ACC112 (cell line): ENCODE results near the gene PRTFDC1.
A peak's percentile ranks its signal among the peaks of the same experiment; 100 is the strongest.

Experiments used
- H2AFZ ChIP-seq: fragments of 200-600 bp; sonication (generic); one replicate; pipeline ENCODE4 v1.6.0; 2017; ENCODE audit warnings: antibody characterized with exemption, low read length; ENCODE audit not compliant: unreplicated experiment
- H3K27ac ChIP-seq: fragments of 200-600 bp; sonication (generic); 2 replicates; pipeline ENCODE4 v1.5.1; 2014; ENCODE audit warnings: low read depth, mild to moderate bottlenecking, antibody characterized with exemption, low read length, moderate library complexity
- H3K27me3 ChIP-seq: fragments of 200-600 bp; sonication (generic); 2 replicates; pipeline ENCODE4 v1.6.1; 2014; ENCODE audit warnings: mild to moderate bottlenecking, antibody characterized with exemption, low read length, moderate library complexity, mixed read lengths; ENCODE audit not compliant: insufficient read depth
- H3K36me3 ChIP-seq: fragments of 200-600 bp; sonication (generic); 2 replicates; pipeline ENCODE4 v1.6.1; 2016; ENCODE audit warnings: mild to moderate bottlenecking, antibody characterized with exemption, low read length, moderate library complexity, mixed read lengths; ENCODE audit not compliant: insufficient read depth
- H3K4me1 ChIP-seq: fragments of 200-600 bp; sonication (generic); one replicate; pipeline ENCODE4 v1.6.1; 2016; ENCODE audit warnings: low read length, mixed read lengths; ENCODE audit not compliant: insufficient read depth, unreplicated experiment, control insufficient read depth
- H3K4me3 ChIP-seq: fragments of 200-600 bp; sonication (generic); 2 replicates; pipeline ENCODE4 v1.5.1; 2014; ENCODE audit warnings: mild to moderate bottlenecking, low read depth, low read length
- H3K79me2 ChIP-seq: fragments of 200-600 bp; sonication (generic); one replicate; pipeline ENCODE4 v1.6.0; 2016; ENCODE audit warnings: low read length; ENCODE audit not compliant: control insufficient read depth, unreplicated experiment, insufficient read depth

PRTFDC1 gene

GRCh38 chr10:24952143-24952706, at the start of gene PRTFDC1:
Gene PRTFDC1, minus strand, starts transcription at chr10:24952606. Its CDS starts 31 bp downstream, at chr10:24952575.
- H2AFZ ChIP-seq = peak within 1 kb of the TSS; percentile 36
- H3K4me1 ChIP-seq = peaks cover 34% of the 10 kb centered on the region

GRCh38 chr10:24998044-24998443, 45.6 kb upstream of the PRTFDC1 start:
- Histone ChIP-seq H3K27me3 (no peaks in the 10 kb centered on the region), H3K4me1 (no peaks in the 10 kb centered on the region), H3K4me3 (no peak overlapping the region), H3K27ac (no peak overlapping the region), H2AFZ (no peak overlapping the region), H3K36me3 (no peaks in the 10 kb centered on the region), H3K79me2 (no peaks in the 10 kb centered on the region)

More at GRCh38 chr10:24952143-24952706, at the start of gene PRTFDC1:
- no peaks in the 10 kb centered on the region for H3K36me3 ChIP-seq
- H3K27ac ChIP-seq = peak within 1 kb of the TSS; percentile 67
- peak within 1 kb of the TSS; percentile 78 for H3K4me3 ChIP-seq
- H3K27me3 ChIP-seq = no peaks in the 10 kb centered on the region
- H3K79me2 ChIP-seq = peaks cover 25% of the 10 kb centered on the region

- Histone ChIP-seq H3K79me2 (no peaks in the 10 kb centered on the region), H3K4me3 (no peak overlapping the region), H3K27me3 (no peaks in the 10 kb centered on the region), H3K36me3 (no peaks in the 10 kb centered on the region), H2AFZ (no peak overlapping the region), H3K27ac (no peak overlapping the region), H3K4me1 (no peaks in the 10 kb centered on the region)
These were observed 42.7 kb upstream of the PRTFDC1 start for GRCh38 chr10:24995072-24995471.

- no peak overlapping the region for H3K27ac ChIP-seq
- H3K27me3 ChIP-seq = no peaks in the 10 kb centered on the region
- H3K4me1 ChIP-seq = no peaks in the 10 kb centered on the region
- H2AFZ ChIP-seq = no peak overlapping the region
- H3K79me2 ChIP-seq = no peaks in the 10 kb centered on the region
- H3K4me3 ChIP-seq = no peak overlapping the region
- H3K36me3 ChIP-seq = no peaks in the 10 kb centered on the region
These were observed 41.0 kb upstream of the PRTFDC1 start for GRCh38 chr10:24993237-24993958.

- Histone ChIP-seq H3K79me2 (no peaks in the 10 kb centered on the region), H3K36me3 (no peaks in the 10 kb centered on the region), H3K4me3 (no peak overlapping the region), H3K27ac (no peak overlapping the region), H3K27me3 (no peaks in the 10 kb centered on the region), H2AFZ (no peak overlapping the region), H3K4me1 (no peaks in the 10 kb centered on the region)
These were observed 40.2 kb upstream of the PRTFDC1 start for GRCh38 chr10:24992512-24993133.

GRCh38 chr10:24991298-24991697, 38.9 kb upstream of the PRTFDC1 start:
- Histone ChIP-seq H3K27ac (no peak overlapping the region), H3K36me3 (no peaks in the 10 kb centered on the region), H3K4me1 (no peaks in the 10 kb centered on the region), H2AFZ (no peak overlapping the region), H3K27me3 (no peaks in the 10 kb centered on the region), H3K4me3 (no peak overlapping the region), H3K79me2 (no peaks in the 10 kb centered on the region)

GRCh38 chr10:24989867-24990266, 37.5 kb upstream of the PRTFDC1 start:
- H3K27ac ChIP-seq = no peak overlapping the region
- no peaks in the 10 kb centered on the region for H3K79me2 ChIP-seq
- H3K27me3 ChIP-seq = no peaks in the 10 kb centered on the region
- peaks cover 10% of the 10 kb centered on the region for H3K4me1 ChIP-seq
- no peak overlapping the region for H3K4me3 ChIP-seq
- no peaks in the 10 kb centered on the region for H3K36me3 ChIP-seq
- no peak overlapping the region for H2AFZ ChIP-seq

- Histone ChIP-seq H3K79me2 (no peaks in the 10 kb centered on the region), H3K27ac (no peak overlapping the region), H3K27me3 (no peaks in the 10 kb centered on the region), H3K36me3 (no peaks in the 10 kb centered on the region), H3K4me3 (no peak overlapping the region), H3K4me1 (peaks cover 14% of the 10 kb centered on the region), H2AFZ (no peak overlapping the region)
These were observed 36.6 kb upstream of the PRTFDC1 start for GRCh38 chr10:24988831-24989640.

- Histone ChIP-seq H3K27ac (no peak overlapping the region), H2AFZ (no peak overlapping the region), H3K36me3 (no peaks in the 10 kb centered on the region), H3K4me1 (peaks cover 14% of the 10 kb centered on the region), H3K27me3 (no peaks in the 10 kb centered on the region), H3K79me2 (no peaks in the 10 kb centered on the region), H3K4me3 (no peak overlapping the region)
These were observed 32.5 kb upstream of the PRTFDC1 start for GRCh38 chr10:24984906-24985305.

- Histone ChIP-seq H3K4me1 (peaks cover 14% of the 10 kb centered on the region), H2AFZ (no peak overlapping the region), H3K4me3 (no peak overlapping the region), H3K79me2 (no peaks in the 10 kb centered on the region), H3K27me3 (no peaks in the 10 kb centered on the region), H3K27ac (no peak overlapping the region), H3K36me3 (no peaks in the 10 kb centered on the region)
These were observed 31.5 kb upstream of the PRTFDC1 start for GRCh38 chr10:24983946-24984345.
